ENCODE data around the gene CT47A7.
A peak's percentile ranks its signal among the peaks of the same experiment; 100 is the strongest.

GRCh38 chrX:121000589-121000988 lies 44.2 kb upstream of the CT47A7 start:
- TF ChIP-seq CTCF (IDR thresholded peaks at IDR 0.05) (peak in 3 of 12 donors; percentile 6 to 20 (median 9)), POLR2A (IDR thresholded peaks at IDR 0.05) (no peak)
